Spleen (tissue), 11 donors: ENCODE measurements around the gene PRKAB1. TPM values are rescaled to one million over a fixed set of nuclear protein-coding genes. Genes with fewer than 3 reads are reported as not detected.
A peak's percentile ranks its signal among the peaks of the same experiment; 100 is the strongest.
"Not testable (repeated sequence)": the region's sequence is repeated elsewhere in the genome, so short reads cannot be mapped to it uniquely, and the experiment has no call there.

Source experiments
- DNase-seq: peaks from one replicate; pipeline ENCODE4 v3.0.0-alpha.2; 2020
- H3K27ac ChIP-seq, 8 donors: fragments of 200-600 bp; sonication (generic) in 7 of 8; 1 replicate in 4 of 8; 2 replicates in 4 of 8; pipeline versions ENCODE4 v1.5.0 to v1.8.0; 2016 to 2021; ENCODE audit warnings: inconsistent platforms in 4 of 8, mild to moderate bottlenecking in 4 of 8, moderate library complexity in 1 of 8
- H3K27me3 ChIP-seq, 7 donors: fragments of 200-600 bp; sonication (generic) in 6 of 7; replicated peaks in 1 of 7; 1 replicate in 4 of 7; 2 replicates in 3 of 7; pipeline versions ENCODE4 v1.5.0 to v1.8.0; 2016 to 2021; ENCODE audit warnings: inconsistent platforms in 3 of 7, mild to moderate bottlenecking in 1 of 7
- H3K36me3 ChIP-seq, 6 donors: fragments of 200-600 bp; sonication (generic) in 5 of 6; 1 replicate in 4 of 6; 2 replicates in 2 of 6; pipeline versions ENCODE4 v1.5.0 to v1.8.0; 2016 to 2021; ENCODE audit warnings: inconsistent platforms in 2 of 6
- H3K4me1 ChIP-seq, 6 donors: fragments of 200-600 bp; sonication (generic) in 5 of 6; 1 replicate in 3 of 6; 2 replicates in 3 of 6; pipeline versions ENCODE4 v1.5.0 to v1.8.0; 2016 to 2021; ENCODE audit warnings: inconsistent platforms in 3 of 6
- H3K4me3 ChIP-seq, 8 donors: fragments of 200-600 bp; sonication (generic) in 7 of 8; 1 replicate in 4 of 8; 2 replicates in 4 of 8; pipeline versions ENCODE4 v1.5.0 to v1.8.0; 2016 to 2021; ENCODE audit warnings: inconsistent platforms in 4 of 8, mild to moderate bottlenecking in 4 of 8, moderate library complexity in 2 of 8
- H3K9me3 ChIP-seq, 8 donors: fragments of 200-600 bp; sonication (generic) in 7 of 8; 1 replicate in 4 of 8; 2 replicates in 4 of 8; pipeline versions ENCODE4 v1.5.0 to v1.8.0; 2016 to 2021; ENCODE audit warnings: inconsistent platforms in 4 of 8
- CTCF ChIP-seq, 11 experiments: fragments of 200-600 bp in 7 of 11; fragments of 450-650 bp in 4 of 11; sonication (generic) in 4 of 11; IDR thresholded peaks in 8 of 11; conservative IDR thresholded peaks in 3 of 11; 1 replicate in 7 of 11; 2 replicates in 4 of 11; pipeline versions ENCODE4 v1.4.0 to v1.8.0; 2016 to 2021; ENCODE audit warnings: antibody characterized with exemption in 11 of 11, inconsistent platforms in 4 of 11, mild to moderate bottlenecking in 1 of 11
- POLR2A ChIP-seq, 3 donors: fragments of 450-650 bp; IDR thresholded peaks; one replicate each; pipeline ENCODE4 v1.5.1; 2017; ENCODE audit warnings: antibody characterized with exemption in 3 of 3, mild to moderate bottlenecking in 1 of 3
- POLR2AphosphoS5 ChIP-seq, 3 donors: sonication (generic); formaldehyde crosslinking; IDR thresholded peaks; one replicate each; pipeline ENCODE4 v1.5.1; 2017; ENCODE audit warnings: antibody characterized with exemption in 3 of 3
- WGBS, 5 donors: extraction: QIAGEN DNeasy Blood & Tissue Kit in 3 of 5; methylation state at CpG; one replicate each; pipeline versions ENCODE4 v1.1.5 to v1.1.7; 2013 to 2018; 5-methylcytosine and 5-hydroxymethylcytosine counted together
- intact Hi-C: fragments of 100-400 bp; cut with DNase I; formaldehyde crosslinking; loops from one replicate; pipeline ENCODE4 v1.15.0; 2023; ENCODE audit warnings: low total_unique reads
- polyA plus RNA-seq, 3 donors: library from polyadenylated mRNA; stranded (reverse); fragments of 200-250 nt; gene quantifications; one replicate each; pipeline ENCODE4 v1.2.1, GENCODE V29; 2013
- total RNA-seq, 7 donors: library from RNA; depleted of rRNA in 3 of 7; stranded (reverse); fragments of >200 nt in 3 of 7; fragmentation: NEBNext Ultra II Directional in 4 of 7; extraction: Animal tissue kit (Norgen Biotek cat#: 25700) in 4 of 7; gene quantifications; one replicate each; pipeline versions ENCODE4 v1.1.0 to v1.2.1, GENCODE V29; 2016 to 2021
- donor health status: healthy with polysubstance abuse.
- donor health status: DM: no; HTN: no; CAD: no; lungs with moderate emphysema.
- donor health status: DM: no; HTN: no; CAD: no.
- donor health status: Bipolar disorder and iron deficiency.
- donor health status: healthy.
- donor health status: DM: no; HTN: no; CAD: no.
- donor health status: DM: yes; HTN: yes; CAD: no.

The PRKAB1 gene
- total and polyA plus RNA-seq, 10 donors: 28.3 to 69.2 (median 42.5) TPM

GRCh38 chr12:119705182-119705581, 37.2 kb downstream of the PRKAB1 start:
- H3K36me3 ChIP-seq: peaks cover 0 to 78% (median 3%) of the 10 kb centered on the region in 6 donors
- peak overlapping the region in 7 of 8 donors; percentile 15 to 82 (median 77) for H3K27ac ChIP-seq
- H3K4me1 ChIP-seq: peaks cover 0 to 14% (median 0%) of the 10 kb centered on the region in 6 donors
- no peaks in the 10 kb centered on the region for H3K27me3 ChIP-seq
- DNase-seq: no peak
- TF ChIP-seq CTCF (IDR thresholded peaks at IDR 0.05 in 8 of 11, conservative IDR thresholded peaks at IDR 0.05 in 3 of 11) (no peak), POLR2AphosphoS5 (IDR thresholded peaks at IDR 0.05) (no peak)
- H3K4me3 ChIP-seq: no peak overlapping the region
- intact Hi-C loops: no loop called here
- 84 to 96% (median 86%) methylated on average over 7 of the region's 7 CpGs for WGBS, 5 donors
- H3K9me3 ChIP-seq: no peaks in the 10 kb centered on the region

GRCh38 chr12:119706427-119706826, 38.5 kb downstream of the PRKAB1 start:
- intact Hi-C loops, H3K4me3 ChIP-seq, DNase-seq, H3K27me3 ChIP-seq, H3K9me3 ChIP-seq, H3K27ac ChIP-seq: not testable (repeated sequence)
- 48 to 100% (median 96%) methylated on average over 1 of the region's 1 CpG for WGBS, 5 donors
- peaks cover 0 to 14% (median 0%) of the 10 kb centered on the region in 6 donors for H3K4me1 ChIP-seq
- H3K36me3 ChIP-seq: peaks cover 0 to 80% (median 3%) of the 10 kb centered on the region in 6 donors

- H3K4me1 ChIP-seq: no peaks in the 10 kb centered on the region
- H3K9me3 ChIP-seq: no peaks in the 10 kb centered on the region
- WGBS, 5 donors: 91 to 96% (median 95%) methylated on average over 11 of the region's 11 CpGs
- no peaks in the 10 kb centered on the region for H3K27me3 ChIP-seq
- intact Hi-C loops: no loop called here
- H3K36me3 ChIP-seq: peaks cover 0 to 93% (median 13%) of the 10 kb centered on the region in 6 donors
- H3K27ac ChIP-seq: no peak overlapping the region
- TF ChIP-seq POLR2AphosphoS5 (IDR thresholded peaks at IDR 0.05): no peak
- TF ChIP-seq CTCF (IDR thresholded peaks at IDR 0.05 in 8 of 11, conservative IDR thresholded peaks at IDR 0.05 in 3 of 11): no peak
- no peak for TF ChIP-seq POLR2A (IDR thresholded peaks at IDR 0.05)
- H3K4me3 ChIP-seq: no peak overlapping the region
- no peak for DNase-seq
These were observed 42.5 kb downstream of the PRKAB1 start for GRCh38 chr12:119710374-119710964.

- H3K36me3 ChIP-seq: peaks cover 0 to 98% (median 13%) of the 10 kb centered on the region in 6 donors
- no peak overlapping the region for H3K27ac ChIP-seq
- intact Hi-C loops: no loop called here
- H3K4me3 ChIP-seq: no peak overlapping the region
- H3K27me3 ChIP-seq: no peaks in the 10 kb centered on the region
- H3K4me1 ChIP-seq: no peaks in the 10 kb centered on the region
- TF ChIP-seq POLR2AphosphoS5 (IDR thresholded peaks at IDR 0.05) (no peak), POLR2A (IDR thresholded peaks at IDR 0.05) (no peak), CTCF (IDR thresholded peaks at IDR 0.05 in 8 of 11, conservative IDR thresholded peaks at IDR 0.05 in 3 of 11) (no peak)
- no peak for DNase-seq
- WGBS, 5 donors: 90 to 97% (median 94%) methylated on average over 15 of the region's 15 CpGs
- no peaks in the 10 kb centered on the region for H3K9me3 ChIP-seq
These were observed 43.1 kb downstream of the PRKAB1 start for GRCh38 chr12:119710965-119711551.
